Fibroblast of lung (primary cell): ENCODE data around the gene GADD45G. TPM values are rescaled to one million over a fixed set of nuclear protein-coding genes. Genes with fewer than 3 reads are reported as not detected.

ENCODE experiments used
- DNase-seq, 2 donors: peaks; one replicate each; pipeline versions ENCODE4 v3.0.0 to v3.0.0-alpha.2; 2010; ENCODE audit warnings: low read depth in 2 of 2
- H2AFZ ChIP-seq: 2 replicates; pipeline ENCODE4 v1.5.1; 2012; ENCODE audit warnings: low read length, control low read depth, inconsistent platforms
- H3K27ac ChIP-seq: 2 replicates; pipeline ENCODE4 v1.5.1; 2011; ENCODE audit warnings: low read length, control low read depth; ENCODE audit not compliant: insufficient read depth
- H3K27me3 ChIP-seq: 2 replicates; pipeline ENCODE4 v1.5.1; 2011; ENCODE audit warnings: mild to moderate bottlenecking, low read length; ENCODE audit not compliant: control insufficient read depth, insufficient read depth
- H3K36me3 ChIP-seq: 2 replicates; pipeline ENCODE4 v1.5.1; 2011; ENCODE audit warnings: low read length; ENCODE audit not compliant: control insufficient read depth, insufficient read depth
- H3K4me1 ChIP-seq: 2 replicates; pipeline ENCODE4 v1.5.1; 2011; ENCODE audit warnings: low read length; ENCODE audit not compliant: control insufficient read depth, insufficient read depth; ENCODE audit errors: extremely low read depth
- H3K4me2 ChIP-seq: 2 replicates; pipeline ENCODE4 v1.5.1; 2011; ENCODE audit warnings: low read length, control low read depth; ENCODE audit not compliant: insufficient read depth; ENCODE audit errors: extremely low read depth
- H3K4me3 ChIP-seq, 4 experiments: fragments of 200-600 bp in 1 of 4; sonication (generic) in 1 of 4; replicated peaks in 1 of 4; 2 replicates each; pipeline ENCODE4 v1.5.1; 2011 to 2016; ENCODE audit warnings: low read length in 4 of 4, low read depth in 3 of 4, mild to moderate bottlenecking in 3 of 4, control low read depth in 2 of 4, inconsistent platforms in 1 of 4, mixed read lengths in 1 of 4; ENCODE audit not compliant: insufficient read depth in 1 of 4; ENCODE audit errors: control extremely low read depth in 1 of 4
- H3K79me2 ChIP-seq: 2 replicates; pipeline ENCODE4 v1.5.1; 2012; ENCODE audit warnings: mild to moderate bottlenecking, low read length, inconsistent platforms; ENCODE audit not compliant: control insufficient read depth, insufficient read depth
- H3K9ac ChIP-seq: 2 replicates; pipeline ENCODE4 v1.5.1; 2011; ENCODE audit warnings: mild to moderate bottlenecking, low read length, control low read depth; ENCODE audit not compliant: insufficient read depth
- H3K9me3 ChIP-seq: 2 replicates; pipeline ENCODE4 v1.5.1; 2012; ENCODE audit warnings: low read depth, low read length; ENCODE audit not compliant: control insufficient read depth, insufficient read depth
- H4K20me1 ChIP-seq: 2 replicates; pipeline ENCODE4 v1.5.1; 2011; ENCODE audit warnings: low read length; ENCODE audit not compliant: control insufficient read depth, insufficient read depth; ENCODE audit errors: extremely low read depth
- CTCF ChIP-seq, 2 donors: IDR thresholded peaks in 1 of 2; conservative IDR thresholded peaks in 1 of 2; 1 replicate in 1 of 2; 2 replicates in 1 of 2; pipeline ENCODE4 v1.5.1; 2011 to 2012; ENCODE audit warnings: low read length in 2 of 2, control low read depth in 1 of 2, inconsistent platforms in 1 of 2, low read depth in 1 of 2, mild to moderate bottlenecking in 1 of 2
- EZH2 ChIP-seq: IDR thresholded peaks from 2 replicates; pipeline ENCODE4 v1.5.1; 2012; ENCODE audit warnings: low read length, control low read depth, mild to moderate bottlenecking; ENCODE audit errors: missing control alignments
- polyA plus RNA-seq, 2 donors: library from polyadenylated mRNA; depleted of rRNA in 1 of 2; stranded (reverse) in 1 of 2; unstranded in 1 of 2; fragments of >200 nt; gene quantifications; 2 replicates each; pipeline ENCODE4 v1.2.1, GENCODE V29; 2011 to 2012; ENCODE audit warnings: missing spikeins in 1 of 2
- total RNA-seq: library from RNA; depleted of rRNA; stranded (reverse); fragments of >200 nt; gene quantifications from 2 replicates; pipeline ENCODE4 v1.2.1, GENCODE V29; 2014

Gene GADD45G
- total and polyA plus RNA-seq, 2 donors (not counting 1 experiment from before 2014, with no cell fraction given): 3.5 TPM; not detected in 1

GRCh38 chr9:89610391-89610925 lies 5.6 kb downstream of the GADD45G start:
- Histone ChIP-seq H3K27me3 (no peaks in the 10 kb centered on the region), H3K79me2 (no peaks in the 10 kb centered on the region), H4K20me1 (no peaks in the 10 kb centered on the region), H3K4me3 (no peak overlapping the region), H2AFZ (no peak overlapping the region), H3K4me1 (peaks cover 2% of the 10 kb centered on the region), H3K36me3 (no peaks in the 10 kb centered on the region), H3K9me3 (no peaks in the 10 kb centered on the region), H3K4me2 (no peak overlapping the region), H3K27ac (no peak overlapping the region), H3K9ac (no peak overlapping the region)
- no peak for DNase-seq
- TF ChIP-seq EZH2: no peak
- no peak for TF ChIP-seq CTCF (conservative IDR thresholded peaks at IDR 0.05 in 1 of 2, IDR thresholded peaks at IDR 0.05 in 1 of 2; ENCODE audit: low read depth in 1 of 2, low read length in 2 of 2)

- no peaks in the 10 kb centered on the region for H3K9me3 ChIP-seq
- H3K4me3 ChIP-seq: no peak overlapping the region
- no peaks in the 10 kb centered on the region for H3K27me3 ChIP-seq
- no peak overlapping the region for H2AFZ ChIP-seq
- TF ChIP-seq CTCF (conservative IDR thresholded peaks at IDR 0.05 in 1 of 2, IDR thresholded peaks at IDR 0.05 in 1 of 2; ENCODE audit: low read depth in 1 of 2, low read length in 2 of 2) (no peak), EZH2 (no peak)
- no peaks in the 10 kb centered on the region for H3K36me3 ChIP-seq
- no peak for DNase-seq
- no peaks in the 10 kb centered on the region for H3K79me2 ChIP-seq
- H4K20me1 ChIP-seq: no peaks in the 10 kb centered on the region
- H3K4me2 ChIP-seq: no peak overlapping the region
- H3K4me1 ChIP-seq: peaks cover 2% of the 10 kb centered on the region
- H3K27ac ChIP-seq: no peak overlapping the region
- H3K9ac ChIP-seq: no peak overlapping the region
Observed at GRCh38 chr9:89611425-89611824, 6.6 kb downstream of the GADD45G start.

- no peaks in the 10 kb centered on the region for H3K79me2 ChIP-seq
- H3K4me3 ChIP-seq: no peak overlapping the region
- no peak overlapping the region for H3K4me2 ChIP-seq
- no peak overlapping the region for H2AFZ ChIP-seq
- H4K20me1 ChIP-seq: no peaks in the 10 kb centered on the region
- no peaks in the 10 kb centered on the region for H3K27me3 ChIP-seq
- H3K27ac ChIP-seq: no peak overlapping the region
- no peaks in the 10 kb centered on the region for H3K36me3 ChIP-seq
- H3K9ac ChIP-seq: no peak overlapping the region
- H3K4me1 ChIP-seq: no peaks in the 10 kb centered on the region
- no peak for TF ChIP-seq CTCF (conservative IDR thresholded peaks at IDR 0.05 in 1 of 2, IDR thresholded peaks at IDR 0.05 in 1 of 2; ENCODE audit: low read depth in 1 of 2, low read length in 2 of 2)
- no peak for TF ChIP-seq EZH2
- DNase-seq: no peak
- no peaks in the 10 kb centered on the region for H3K9me3 ChIP-seq
Observed at GRCh38 chr9:89612566-89613278, 7.9 kb downstream of the GADD45G start.
